ACC112 (cell line): Measurements from ENCODE around the gene MX1.

ENCODE experiments used
- H2AFZ ChIP-seq: fragments of 200-600 bp; sonication (generic); one replicate; pipeline ENCODE4 v1.6.0; 2017; ENCODE audit warnings: antibody characterized with exemption, low read length; ENCODE audit not compliant: unreplicated experiment
- H3K27ac ChIP-seq: fragments of 200-600 bp; sonication (generic); 2 replicates; pipeline ENCODE4 v1.5.1; 2014; ENCODE audit warnings: low read depth, mild to moderate bottlenecking, antibody characterized with exemption, low read length, moderate library complexity
- H3K27me3 ChIP-seq: fragments of 200-600 bp; sonication (generic); 2 replicates; pipeline ENCODE4 v1.6.1; 2014; ENCODE audit warnings: mild to moderate bottlenecking, antibody characterized with exemption, low read length, moderate library complexity, mixed read lengths; ENCODE audit not compliant: insufficient read depth
- H3K36me3 ChIP-seq: fragments of 200-600 bp; sonication (generic); 2 replicates; pipeline ENCODE4 v1.6.1; 2016; ENCODE audit warnings: mild to moderate bottlenecking, antibody characterized with exemption, low read length, moderate library complexity, mixed read lengths; ENCODE audit not compliant: insufficient read depth
- H3K4me1 ChIP-seq: fragments of 200-600 bp; sonication (generic); one replicate; pipeline ENCODE4 v1.6.1; 2016; ENCODE audit warnings: low read length, mixed read lengths; ENCODE audit not compliant: insufficient read depth, unreplicated experiment, control insufficient read depth
- H3K4me3 ChIP-seq: fragments of 200-600 bp; sonication (generic); 2 replicates; pipeline ENCODE4 v1.5.1; 2014; ENCODE audit warnings: mild to moderate bottlenecking, low read depth, low read length
- H3K79me2 ChIP-seq: fragments of 200-600 bp; sonication (generic); one replicate; pipeline ENCODE4 v1.6.0; 2016; ENCODE audit warnings: low read length; ENCODE audit not compliant: control insufficient read depth, unreplicated experiment, insufficient read depth

The MX1 gene

GRCh38 chr21:41445465-41445862, 19.4 kb downstream of the MX1 start:
- peaks cover 88% of the 10 kb centered on the region for H3K36me3 ChIP-seq
- peaks cover 25% of the 10 kb centered on the region for H3K79me2 ChIP-seq
- H3K4me1 ChIP-seq, result no peaks in the 10 kb centered on the region
- H3K27me3 ChIP-seq, result no peaks in the 10 kb centered on the region
- H2AFZ ChIP-seq, result no peak overlapping the region
- H3K27ac ChIP-seq, result no peak overlapping the region
- no peak overlapping the region for H3K4me3 ChIP-seq

DNA sequence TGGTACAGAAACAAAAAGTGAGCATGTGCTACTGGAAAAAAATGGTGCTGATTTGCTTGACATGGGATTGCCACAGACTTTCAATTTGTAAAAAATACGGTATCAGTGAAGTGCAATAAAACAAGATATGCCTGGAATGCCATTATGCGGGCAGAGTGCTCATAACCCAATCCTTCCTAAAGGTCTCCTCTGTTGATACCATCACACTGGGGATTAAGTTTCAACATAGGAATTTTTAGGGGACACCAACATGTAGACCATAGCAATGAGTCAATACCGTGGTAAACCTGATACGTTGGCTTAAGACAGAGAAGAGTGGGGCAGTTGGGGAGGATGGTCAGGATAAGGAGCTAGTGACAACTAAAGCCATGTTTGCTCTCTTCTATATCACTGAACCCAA, 20.5 kb downstream of the MX1 start:
- H2AFZ ChIP-seq, result no peak overlapping the region
- H3K36me3 ChIP-seq, result peaks cover 87% of the 10 kb centered on the region
- H3K27ac ChIP-seq, result no peak overlapping the region
- no peaks in the 10 kb centered on the region for H3K27me3 ChIP-seq
- H3K4me1 ChIP-seq, result no peaks in the 10 kb centered on the region
- peaks cover 20% of the 10 kb centered on the region for H3K79me2 ChIP-seq
- no peak overlapping the region for H3K4me3 ChIP-seq

- H3K27me3 ChIP-seq, result no peaks in the 10 kb centered on the region
- no peak overlapping the region for H3K4me3 ChIP-seq
- peaks cover 87% of the 10 kb centered on the region for H3K36me3 ChIP-seq
- no peak overlapping the region for H3K27ac ChIP-seq
- peaks cover 20% of the 10 kb centered on the region for H3K79me2 ChIP-seq
- no peaks in the 10 kb centered on the region for H3K4me1 ChIP-seq
- no peak overlapping the region for H2AFZ ChIP-seq
Observed at GRCh38 chr21:41447356-41447755, 21.3 kb downstream of the MX1 start.

- Histone ChIP-seq H3K27me3 (no peaks in the 10 kb centered on the region), H3K36me3 (peaks cover 86% of the 10 kb centered on the region), H3K27ac (no peak overlapping the region), H2AFZ (no peak overlapping the region), H3K4me1 (no peaks in the 10 kb centered on the region), H3K79me2 (peaks cover 16% of the 10 kb centered on the region), H3K4me3 (no peak overlapping the region)
Observed at GRCh38 chr21:41449613-41450012, 23.6 kb downstream of the MX1 start.

DNA sequence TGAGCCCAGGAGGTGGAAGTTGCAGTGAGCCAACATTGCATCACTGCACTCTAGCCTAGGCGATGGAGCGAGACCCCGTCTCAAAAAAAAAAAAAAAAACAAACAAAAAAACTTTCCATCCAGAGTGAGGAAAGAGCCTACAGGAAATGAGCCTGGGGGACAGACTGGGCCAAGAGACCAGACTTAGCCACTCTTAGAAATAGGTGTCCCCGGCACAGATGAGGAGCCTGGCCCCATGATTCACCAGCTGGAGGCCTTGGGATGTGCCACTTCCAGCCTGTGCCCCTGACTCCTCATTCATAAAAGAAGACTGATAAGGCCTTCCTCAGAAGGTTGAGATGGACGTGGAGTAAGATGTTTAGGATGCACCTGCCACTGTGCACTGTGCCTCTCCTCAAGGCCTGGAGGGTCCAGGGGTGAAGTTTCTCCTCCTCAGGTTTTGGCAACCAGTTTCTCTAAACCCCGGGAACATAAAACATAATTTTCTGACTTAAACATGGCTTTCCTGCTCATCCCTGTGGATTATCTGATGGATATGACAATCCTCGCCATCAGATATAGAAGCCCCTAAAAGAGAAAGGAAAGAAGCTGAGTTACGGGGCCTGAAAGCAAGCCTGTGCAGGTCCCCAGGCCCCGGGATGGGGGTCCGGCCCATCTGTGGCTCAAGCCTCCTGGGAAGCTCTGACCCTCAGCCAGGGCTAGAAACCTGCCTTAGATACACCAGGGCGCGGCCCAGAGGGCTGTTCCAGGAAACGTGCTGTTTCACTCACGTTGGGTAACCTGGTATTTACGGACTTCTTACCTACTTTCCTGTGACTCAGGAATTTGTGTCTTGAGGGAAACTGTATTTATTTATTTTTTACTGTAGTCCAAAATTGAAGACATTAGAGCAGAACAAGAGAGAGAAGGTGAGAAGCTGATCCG, 26.0 kb downstream of the MX1 start:
- no peak overlapping the region for H3K27ac ChIP-seq
- no peak overlapping the region for H3K4me3 ChIP-seq
- H3K27me3 ChIP-seq, result no peaks in the 10 kb centered on the region
- H3K79me2 ChIP-seq, result peaks cover 11% of the 10 kb centered on the region
- no peak overlapping the region for H2AFZ ChIP-seq
- peaks cover 76% of the 10 kb centered on the region for H3K36me3 ChIP-seq
- H3K4me1 ChIP-seq, result peaks cover 2% of the 10 kb centered on the region

DNA sequence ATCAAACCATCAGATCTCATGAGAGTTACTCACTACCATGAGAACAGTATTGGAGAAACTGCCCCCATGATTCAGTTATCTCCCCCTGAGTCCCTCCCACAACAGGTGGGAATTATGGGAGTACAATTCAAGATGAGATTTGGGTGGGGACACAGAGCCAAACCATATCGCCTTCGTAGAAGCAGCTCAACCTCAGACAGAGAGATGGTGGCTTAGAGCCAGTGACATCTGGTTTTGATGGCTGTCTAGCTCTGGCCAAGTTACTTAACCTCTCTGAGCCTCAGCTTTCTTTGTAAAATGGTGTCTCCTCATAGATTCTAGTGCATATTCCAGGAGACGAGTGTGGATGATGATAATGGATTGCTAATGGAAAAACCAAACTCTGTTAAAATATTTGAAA, 27.2 kb downstream of the MX1 start:
- no peak overlapping the region for H3K27ac ChIP-seq
- no peak overlapping the region for H3K4me3 ChIP-seq
- H2AFZ ChIP-seq, result no peak overlapping the region
- peaks cover 76% of the 10 kb centered on the region for H3K36me3 ChIP-seq
- H3K4me1 ChIP-seq, result peaks cover 4% of the 10 kb centered on the region
- H3K79me2 ChIP-seq, result peaks cover 7% of the 10 kb centered on the region
- no peaks in the 10 kb centered on the region for H3K27me3 ChIP-seq

GRCh38 chr21:41453761-41454160, 27.7 kb downstream of the MX1 start:
- Histone ChIP-seq H3K4me1 (peaks cover 4% of the 10 kb centered on the region), H2AFZ (no peak overlapping the region), H3K36me3 (peaks cover 81% of the 10 kb centered on the region), H3K27me3 (no peaks in the 10 kb centered on the region), H3K79me2 (peaks cover 7% of the 10 kb centered on the region), H3K27ac (no peak overlapping the region), H3K4me3 (no peak overlapping the region)

DNA sequence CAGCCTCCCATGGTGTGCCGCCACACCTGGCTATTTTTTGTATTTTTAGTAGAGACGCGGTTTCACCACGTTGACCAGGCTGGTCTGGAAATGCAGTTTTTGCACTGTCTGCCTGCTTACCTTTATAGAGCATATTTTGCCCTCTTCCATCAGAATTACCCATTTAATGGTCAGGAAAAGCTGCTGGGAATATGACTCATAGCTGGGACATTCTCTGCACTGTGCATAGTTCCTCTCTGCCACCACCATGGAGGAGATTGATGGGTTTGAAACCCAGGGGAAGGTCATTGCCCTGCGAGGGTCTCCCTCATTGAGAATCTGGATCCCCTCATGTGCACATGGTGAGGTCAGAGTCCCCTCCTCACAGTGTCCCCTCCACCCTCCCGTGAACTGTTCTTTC, 32.1 kb downstream of the MX1 start:
- no peak overlapping the region for H2AFZ ChIP-seq
- no peaks in the 10 kb centered on the region for H3K79me2 ChIP-seq
- H3K4me3 ChIP-seq, result no peak overlapping the region
- H3K27ac ChIP-seq, result no peak overlapping the region
- H3K4me1 ChIP-seq, result peaks cover 17% of the 10 kb centered on the region
- H3K27me3 ChIP-seq, result no peaks in the 10 kb centered on the region
- peaks cover 51% of the 10 kb centered on the region for H3K36me3 ChIP-seq

DNA sequence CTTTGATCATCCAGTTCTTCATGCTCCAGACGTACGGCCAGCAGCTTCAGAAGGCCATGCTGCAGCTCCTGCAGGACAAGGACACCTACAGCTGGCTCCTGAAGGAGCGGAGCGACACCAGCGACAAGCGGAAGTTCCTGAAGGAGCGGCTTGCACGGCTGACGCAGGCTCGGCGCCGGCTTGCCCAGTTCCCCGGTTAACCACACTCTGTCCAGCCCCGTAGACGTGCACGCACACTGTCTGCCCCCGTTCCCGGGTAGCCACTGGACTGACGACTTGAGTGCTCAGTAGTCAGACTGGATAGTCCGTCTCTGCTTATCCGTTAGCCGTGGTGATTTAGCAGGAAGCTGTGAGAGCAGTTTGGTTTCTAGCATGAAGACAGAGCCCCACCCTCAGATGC, 32.5 kb downstream of the MX1 start:
- Histone ChIP-seq H3K27ac (no peak overlapping the region), H3K4me1 (peaks cover 17% of the 10 kb centered on the region), H3K79me2 (no peaks in the 10 kb centered on the region), H2AFZ (no peak overlapping the region), H3K4me3 (no peak overlapping the region), H3K36me3 (peaks cover 46% of the 10 kb centered on the region), H3K27me3 (no peaks in the 10 kb centered on the region)

DNA sequence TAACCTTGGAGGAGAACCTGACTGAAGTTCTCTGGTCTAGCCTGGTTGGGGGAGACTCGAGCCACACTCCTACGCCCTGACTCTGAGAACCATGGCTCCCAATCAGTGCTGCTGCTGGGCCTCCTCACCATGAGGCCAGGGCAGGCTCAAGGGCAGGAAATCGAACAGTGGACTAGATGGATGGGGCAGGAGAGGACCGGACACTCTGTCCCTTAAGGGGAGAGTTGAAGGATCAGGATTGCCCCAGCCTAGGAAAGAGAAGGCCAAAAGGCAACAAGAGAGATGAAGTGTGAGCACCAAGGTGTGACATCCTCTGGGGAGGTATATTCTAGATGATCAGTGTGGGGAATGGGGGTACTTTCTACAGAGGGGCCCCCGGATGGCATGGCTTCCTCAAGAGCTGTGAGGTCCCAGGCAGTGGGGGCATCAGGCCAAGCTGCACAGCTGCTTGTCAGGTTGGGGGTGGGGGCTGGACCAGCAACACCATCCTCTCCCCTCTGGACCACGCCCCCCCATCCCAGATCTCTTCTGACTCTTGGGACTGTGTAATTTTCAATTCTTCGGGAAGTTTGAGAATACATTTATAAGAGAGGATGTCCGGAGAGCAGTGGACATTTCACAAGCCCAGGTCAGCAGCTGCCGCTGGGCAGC, 34.0 kb downstream of the MX1 start:
- H3K36me3 ChIP-seq, result peaks cover 35% of the 10 kb centered on the region
- H3K27me3 ChIP-seq, result no peaks in the 10 kb centered on the region
- peaks cover 17% of the 10 kb centered on the region for H3K4me1 ChIP-seq
- no peak overlapping the region for H2AFZ ChIP-seq
- no peaks in the 10 kb centered on the region for H3K79me2 ChIP-seq
- no peak overlapping the region for H3K4me3 ChIP-seq
- no peak overlapping the region for H3K27ac ChIP-seq
